ENCODE results near the gene RCC2. TPM values are rescaled to one million over a fixed set of nuclear protein-coding genes. Genes with fewer than 3 reads are reported as not detected.
"Not testable (repeated sequence)": the region's sequence is repeated elsewhere in the genome, so short reads cannot be mapped to it uniquely, and the experiment has no call there.

RCC2 gene
- total RNA-seq, 3 donors from 2014 or later (not counting 1 experiment from before 2014, with no cell fraction given): 55.2 to 76.8 (median 73.2) TPM

GRCh38 chr1:17409391-17409811 lies 30.1 kb downstream of the RCC2 start:
- no peaks in the 10 kb centered on the region for H3K27me3 Mint-ChIP-seq (ENCODE audit: low read depth in 2 of 2)
- Histone ChIP-seq H3K4me1 (ENCODE audit: control insufficient read depth, insufficient read depth, low read length) (peaks cover 9% of the 10 kb centered on the region), H3K27me3 (ENCODE audit: control insufficient read depth, insufficient read depth, low read length) (no peaks in the 10 kb centered on the region), H3K9me3 (ENCODE audit: control insufficient read depth, insufficient read depth, low read length) (no peaks in the 10 kb centered on the region), H3K36me3 (ENCODE audit: control insufficient read depth, insufficient read depth, low read length) (peaks cover 59% of the 10 kb centered on the region), H3K27ac (ENCODE audit: low read length) (no peak overlapping the region), H3K4me3 (ENCODE audit: low read length) (no peak overlapping the region)
- intact Hi-C loops (cut with micrococcal nuclease): no loop called here
- peaks cover 17 to 18% of the 10 kb centered on the region in 2 donors for H3K4me1 Mint-ChIP-seq
- H3K27ac Mint-ChIP-seq: no peak overlapping the region
- DNase-seq: no peak
- peaks cover 19% of the 10 kb centered on the region for H3K36me3 Mint-ChIP-seq
- no peak overlapping the region for H3K4me3 Mint-ChIP-seq
- 97% methylated on average over 10 of the region's 10 CpGs for WGBS (ENCODE audit: insufficient coverage)
- H3K9me3 Mint-ChIP-seq: no peaks in the 10 kb centered on the region
- ATAC-seq: no peak
- TF ChIP-seq, protein P1, sequence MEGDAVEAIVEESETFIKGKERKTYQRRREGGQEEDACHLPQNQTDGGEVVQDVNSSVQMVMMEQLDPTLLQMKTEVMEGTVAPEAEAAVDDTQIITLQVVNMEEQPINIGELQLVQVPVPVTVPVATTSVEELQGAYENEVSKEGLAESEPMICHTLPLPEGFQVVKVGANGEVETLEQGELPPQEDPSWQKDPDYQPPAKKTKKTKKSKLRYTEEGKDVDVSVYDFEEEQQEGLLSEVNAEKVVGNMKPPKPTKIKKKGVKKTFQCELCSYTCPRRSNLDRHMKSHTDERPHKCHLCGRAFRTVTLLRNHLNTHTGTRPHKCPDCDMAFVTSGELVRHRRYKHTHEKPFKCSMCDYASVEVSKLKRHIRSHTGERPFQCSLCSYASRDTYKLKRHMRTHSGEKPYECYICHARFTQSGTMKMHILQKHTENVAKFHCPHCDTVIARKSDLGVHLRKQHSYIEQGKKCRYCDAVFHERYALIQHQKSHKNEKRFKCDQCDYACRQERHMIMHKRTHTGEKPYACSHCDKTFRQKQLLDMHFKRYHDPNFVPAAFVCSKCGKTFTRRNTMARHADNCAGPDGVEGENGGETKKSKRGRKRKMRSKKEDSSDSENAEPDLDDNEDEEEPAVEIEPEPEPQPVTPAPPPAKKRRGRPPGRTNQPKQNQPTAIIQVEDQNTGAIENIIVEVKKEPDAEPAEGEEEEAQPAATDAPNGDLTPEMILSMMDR (IDR thresholded peaks at IDR 0.05): no peak

- H3K4me3 ChIP-seq (ENCODE audit: low read length); H3K27ac ChIP-seq (ENCODE audit: low read length); H3K4me1 ChIP-seq (ENCODE audit: control insufficient read depth, insufficient read depth, low read length); H3K9me3 ChIP-seq (ENCODE audit: control insufficient read depth, insufficient read depth, low read length); H3K27me3 Mint-ChIP-seq (ENCODE audit: low read depth in 2 of 2); H3K4me3 Mint-ChIP-seq; ATAC-seq; DNase-seq; H3K27me3 ChIP-seq (ENCODE audit: control insufficient read depth, insufficient read depth, low read length); intact Hi-C loops (cut with micrococcal nuclease); H3K9me3 Mint-ChIP-seq: not testable (repeated sequence)
- WGBS (ENCODE audit: insufficient coverage): 96% methylated on average over 30 of the region's 30 CpGs
- Mint-ChIP-seq H3K27ac (peak overlapping the region in 1 of 2 donors; percentile 67), H3K36me3 (peaks cover 14% of the 10 kb centered on the region), H3K4me1 (peaks cover 11 to 12% of the 10 kb centered on the region in 2 donors)
- peaks cover 47% of the 10 kb centered on the region for H3K36me3 ChIP-seq (ENCODE audit: control insufficient read depth, insufficient read depth, low read length)
Observed at GRCh38 chr1:17407786-17408514, 31.5 kb downstream of the RCC2 start.

GRCh38 chr1:17406760-17407475 lies 32.6 kb downstream of the RCC2 start:
- H3K4me1 ChIP-seq (ENCODE audit: control insufficient read depth, insufficient read depth, low read length); H3K9me3 ChIP-seq (ENCODE audit: control insufficient read depth, insufficient read depth, low read length); H3K4me3 ChIP-seq (ENCODE audit: low read length); H3K27ac ChIP-seq (ENCODE audit: low read length); H3K9me3 Mint-ChIP-seq; DNase-seq; H3K27me3 ChIP-seq (ENCODE audit: control insufficient read depth, insufficient read depth, low read length); intact Hi-C loops (cut with micrococcal nuclease); H3K4me1 Mint-ChIP-seq; H3K4me3 Mint-ChIP-seq; H3K27me3 Mint-ChIP-seq (ENCODE audit: low read depth in 2 of 2); ATAC-seq: not testable (repeated sequence)
- peaks cover 36% of the 10 kb centered on the region for H3K36me3 ChIP-seq (ENCODE audit: control insufficient read depth, insufficient read depth, low read length)
- Mint-ChIP-seq H3K36me3 (peaks cover 11% of the 10 kb centered on the region), H3K27ac (peak overlapping the region; percentile 50 to 67)
- 92% methylated on average over 15 of the region's 16 CpGs for WGBS (ENCODE audit: insufficient coverage)

GRCh38 chr1:17405898-17406759 lies 33.3 kb downstream of the RCC2 start:
- Histone ChIP-seq H3K9me3 (ENCODE audit: control insufficient read depth, insufficient read depth, low read length) (no peaks in the 10 kb centered on the region), H3K27ac (ENCODE audit: low read length) (no peak overlapping the region), H3K36me3 (ENCODE audit: control insufficient read depth, insufficient read depth, low read length) (peaks cover 31% of the 10 kb centered on the region), H3K4me1 (ENCODE audit: control insufficient read depth, insufficient read depth, low read length) (no peaks in the 10 kb centered on the region), H3K4me3 (ENCODE audit: low read length) (no peak overlapping the region), H3K27me3 (ENCODE audit: control insufficient read depth, insufficient read depth, low read length) (no peaks in the 10 kb centered on the region)
- peak; percentile 37 to 59 for DNase-seq
- no peak overlapping the region for H3K4me3 Mint-ChIP-seq
- peak overlapping the region in 1 of 2 donors; percentile 67 for H3K27ac Mint-ChIP-seq
- no peaks in the 10 kb centered on the region for H3K9me3 Mint-ChIP-seq
- TF ChIP-seq, protein P1 (IDR thresholded peaks at IDR 0.05): peak; percentile 60
- WGBS (ENCODE audit: insufficient coverage): 61% methylated on average over 13 of the region's 15 CpGs
- peaks cover 5 to 6% of the 10 kb centered on the region in 2 donors for H3K4me1 Mint-ChIP-seq
- H3K27me3 Mint-ChIP-seq (ENCODE audit: low read depth in 2 of 2): no peaks in the 10 kb centered on the region
- ATAC-seq: peak; percentile 81 to 84 (median 82)
- peaks cover 11% of the 10 kb centered on the region for H3K36me3 Mint-ChIP-seq
- intact Hi-C loops (cut with micrococcal nuclease): no loop called here

Measured in natural killer cell (primary cell).